GM19463 (cell line): ENCODE measurements around the gene UCP1.
"Not testable (repeated sequence)": the region's sequence is repeated elsewhere in the genome, so short reads cannot be mapped to it uniquely, and the experiment has no call there.

Experiments
- ATAC-seq: cut with Tn5 transposase; IDR thresholded peaks from one replicate; pipeline ENCODE4 v1.9.1; 2021; ENCODE audit warnings: mild to moderate bottlenecking, moderate library complexity; ENCODE audit not compliant: unreplicated experiment

Gene UCP1

DNA sequence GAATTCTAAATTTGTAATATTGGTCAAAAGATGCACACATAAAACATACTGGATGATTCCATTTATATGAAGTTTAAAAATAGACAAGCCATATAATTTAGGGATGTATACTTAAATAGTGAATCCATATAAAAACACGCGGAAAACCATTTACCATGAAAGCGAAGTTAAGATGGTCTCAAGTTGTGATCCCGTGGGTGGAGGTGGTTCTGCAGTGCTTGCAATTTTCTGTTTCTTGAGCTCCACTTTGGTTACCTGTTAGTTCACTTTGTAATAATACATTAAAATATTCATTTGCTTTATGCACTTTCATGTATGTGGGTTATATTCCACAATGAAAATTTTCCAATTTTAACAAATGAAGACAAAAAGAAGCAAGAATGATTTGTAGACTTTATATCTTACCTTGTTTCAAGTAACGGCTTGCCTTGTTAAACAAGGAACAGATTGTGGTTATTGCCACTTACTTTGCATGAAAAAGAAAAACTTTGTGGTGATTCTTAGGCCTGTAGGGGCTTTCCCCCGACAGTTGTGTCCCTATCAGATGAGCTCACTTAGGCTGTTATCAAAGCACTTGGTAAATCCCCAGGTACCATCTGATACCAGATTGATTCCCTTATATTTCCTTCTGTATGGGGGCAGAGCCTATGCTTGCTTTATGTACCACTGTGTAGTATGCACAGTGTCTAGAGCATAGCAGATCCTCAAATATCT, 12.2 kb downstream of the UCP1 start:
- ATAC-seq: peak; percentile 99

DNA sequence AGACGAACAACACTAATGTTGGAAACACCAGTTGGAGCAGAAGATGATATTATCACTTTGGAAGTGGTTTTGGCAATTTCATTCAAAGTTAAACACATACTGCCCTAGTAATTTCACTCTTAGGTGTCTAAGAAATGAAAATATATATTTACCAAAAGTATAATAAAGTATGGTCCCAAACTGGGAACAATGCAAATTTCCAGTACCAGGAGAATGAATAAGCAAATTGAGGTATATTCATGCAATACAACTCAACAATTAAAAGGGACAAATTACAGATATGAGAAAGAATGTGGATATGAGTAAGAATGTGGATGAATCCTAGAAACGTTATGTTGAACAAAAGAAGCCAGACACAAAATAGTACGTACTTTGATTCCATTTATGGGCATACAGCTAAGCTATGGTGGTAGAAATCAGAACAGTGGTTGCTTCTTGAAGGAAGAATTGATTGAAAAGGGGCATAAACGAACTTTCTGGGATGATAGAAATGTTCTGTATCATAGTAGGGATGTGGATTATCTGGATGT, 34.7 kb downstream of the UCP1 start:
- no peak for ATAC-seq

GRCh38 chr4:140529434-140529833, 39.3 kb downstream of the UCP1 start:
- no peak for ATAC-seq

DNA sequence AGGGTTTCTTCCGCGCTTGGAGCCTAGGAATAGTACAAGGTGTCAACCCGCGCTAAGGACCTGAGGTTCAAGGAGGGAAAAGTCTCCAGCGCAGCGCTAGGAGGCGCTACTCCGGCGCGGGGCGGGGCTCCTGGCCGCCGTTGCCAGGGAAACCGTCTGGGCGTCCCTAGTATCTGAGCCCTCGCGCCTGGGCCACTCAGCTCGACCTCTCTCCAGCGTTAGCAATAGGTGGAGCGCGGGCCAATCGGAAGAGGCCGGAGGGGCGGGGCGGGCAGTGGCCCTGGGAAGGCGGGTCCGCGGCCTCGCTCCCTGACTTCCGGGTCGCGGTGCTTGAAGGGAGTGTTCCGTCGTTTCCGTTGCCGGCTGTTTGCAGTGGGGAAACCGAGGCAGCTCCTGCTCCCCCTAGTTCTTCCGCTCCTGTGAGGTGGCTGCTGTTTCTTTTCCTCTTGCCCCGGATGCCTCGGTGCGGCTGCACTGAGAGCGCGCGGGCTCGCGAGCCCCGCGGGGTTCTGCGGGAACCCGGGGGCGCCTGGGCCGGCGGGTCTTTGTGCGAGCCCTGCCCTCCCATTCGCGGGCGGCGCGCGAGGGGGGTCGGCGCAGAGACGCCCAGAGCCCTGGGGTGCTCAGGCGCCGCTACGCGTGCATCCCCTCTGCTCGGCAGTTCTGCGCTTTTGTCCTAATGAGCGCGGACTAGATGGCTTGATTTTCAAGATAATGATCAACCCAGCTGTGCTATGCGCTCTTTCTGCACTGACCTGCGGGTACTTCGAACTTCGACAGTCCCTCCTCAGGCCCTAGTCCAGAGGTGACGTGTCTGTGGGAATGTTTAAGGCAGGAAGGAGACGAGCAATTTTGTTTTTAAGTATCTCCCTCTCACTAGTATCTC, 44.7 kb downstream of the UCP1 start, which contains the start of gene ELMOD2:
TSS of gene ELMOD2 (plus strand) at position 312 of the 886 bp plus-strand sequence. CDS start 1,261 bp downstream, outside the sequence.
- ATAC-seq: peak; percentile 100

DNA sequence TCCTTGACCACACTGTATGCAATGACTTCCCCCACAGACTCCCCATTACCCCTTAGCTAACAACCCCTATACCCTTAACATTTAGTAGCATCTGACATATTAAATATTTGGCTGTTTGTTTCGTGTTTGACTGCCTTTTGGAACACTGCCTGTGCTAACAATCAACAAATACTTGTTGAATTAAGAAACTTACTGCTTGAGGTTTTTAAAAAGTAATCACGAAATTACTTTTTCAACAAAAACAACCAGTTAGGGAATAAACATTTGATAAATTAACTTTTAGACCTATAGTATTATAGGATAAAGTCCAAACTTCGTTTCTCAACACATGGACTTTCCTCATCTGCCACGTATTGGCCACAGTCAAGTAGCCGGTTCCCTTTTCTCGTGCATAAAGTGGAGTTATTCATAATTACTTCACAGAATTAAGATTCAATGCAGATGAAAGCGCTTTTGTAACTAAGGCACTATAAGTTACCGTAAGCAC, 45.3 kb downstream of the UCP1 start:
- peak; percentile 3 for ATAC-seq

GRCh38 chr4:140515423-140515822, 53.3 kb downstream of the UCP1 start:
- ATAC-seq: no peak

- ATAC-seq: not testable (repeated sequence)
Observed at GRCh38 chr4:140513765-140514164, 55.0 kb downstream of the UCP1 start.
